BLaER1 treated with 17β-estradiol and CSF1 and Interleukin-3, amounts not matched to agents 10 nM and 100 nM (cell line): Measurements from ENCODE around the gene TMEM170B.

Experiments
- H3K27ac ChIP-seq, 11 experiments: shearing (Covaris generic); formaldehyde crosslinking; 2 replicates each; pipeline ENCODE4 v1.8.1; 2022
- H3K27me3 ChIP-seq, 11 experiments: shearing (Covaris generic); formaldehyde crosslinking; 2 replicates each; pipeline ENCODE4 v1.8.1; 2022
- H3K36me3 ChIP-seq, 11 experiments: shearing (Covaris generic); formaldehyde crosslinking; 2 replicates each; pipeline ENCODE4 v1.8.1; 2022
- H3K4me1 ChIP-seq, 10 experiments: shearing (Covaris generic); formaldehyde crosslinking; 2 replicates each; pipeline ENCODE4 v1.8.1; 2022
- H3K4me2 ChIP-seq, 11 experiments: shearing (Covaris generic); formaldehyde crosslinking; 2 replicates each; pipeline ENCODE4 v1.8.1; 2022
- H3K4me3 ChIP-seq, 10 experiments: shearing (Covaris generic); formaldehyde crosslinking; 2 replicates each; pipeline ENCODE4 v1.8.1; 2022
- H3K9ac ChIP-seq, 11 experiments: shearing (Covaris generic); formaldehyde crosslinking; 2 replicates each; pipeline ENCODE4 v1.8.1; 2022
- H3K9me3 ChIP-seq, 11 experiments: shearing (Covaris generic); formaldehyde crosslinking; replicated peaks in 1 of 11; 2 replicates each; pipeline ENCODE4 v1.8.1; 2022
- H4K20me1 ChIP-seq, 11 experiments: shearing (Covaris generic); formaldehyde crosslinking; 2 replicates each; pipeline ENCODE4 v1.8.1; 2022
- Cebpa-rat ChIP-seq, 11 experiments: shearing (Covaris generic); IDR thresholded peaks; 2 replicates each; pipeline ENCODE4 v1.8.1; 2022

TMEM170B gene

GRCh38 chr6:11609324-11610071, 71.9 kb downstream of the TMEM170B start:
- H3K4me2 ChIP-seq, result peak overlapping the region; percentile 10 to 84 (median 71); a peak in 21 of 22 replicates
- H3K4me1 ChIP-seq, result peaks cover 26 to 53% (median 36%) of the 10 kb centered on the region in 10 experiments
- no peaks in the 10 kb centered on the region for H4K20me1 ChIP-seq
- H3K9ac ChIP-seq, result no peak overlapping the region
- no peak overlapping the region for H3K27ac ChIP-seq
- H3K27me3 ChIP-seq, result no peaks in the 10 kb centered on the region
- no peaks in the 10 kb centered on the region for H3K9me3 ChIP-seq
- H3K4me3 ChIP-seq, result no peak overlapping the region
- no peak for TF ChIP-seq Cebpa-rat (IDR thresholded peaks at IDR 0.05)
- no peaks in the 10 kb centered on the region for H3K36me3 ChIP-seq

- H3K4me2 ChIP-seq, result no peak overlapping the region
- no peaks in the 10 kb centered on the region for H3K9me3 ChIP-seq
- H3K27ac ChIP-seq, result no peak overlapping the region
- TF ChIP-seq Cebpa-rat (IDR thresholded peaks at IDR 0.05), result no peak
- H4K20me1 ChIP-seq, result no peaks in the 10 kb centered on the region
- no peak overlapping the region for H3K9ac ChIP-seq
- H3K4me3 ChIP-seq, result no peak overlapping the region
- H3K4me1 ChIP-seq, result peaks cover 16 to 35% (median 24%) of the 10 kb centered on the region in 10 experiments
- no peaks in the 10 kb centered on the region for H3K36me3 ChIP-seq
- H3K27me3 ChIP-seq, result no peaks in the 10 kb centered on the region
Measured at GRCh38 chr6:11613336-11613735, 75.8 kb downstream of the TMEM170B start.

DNA sequence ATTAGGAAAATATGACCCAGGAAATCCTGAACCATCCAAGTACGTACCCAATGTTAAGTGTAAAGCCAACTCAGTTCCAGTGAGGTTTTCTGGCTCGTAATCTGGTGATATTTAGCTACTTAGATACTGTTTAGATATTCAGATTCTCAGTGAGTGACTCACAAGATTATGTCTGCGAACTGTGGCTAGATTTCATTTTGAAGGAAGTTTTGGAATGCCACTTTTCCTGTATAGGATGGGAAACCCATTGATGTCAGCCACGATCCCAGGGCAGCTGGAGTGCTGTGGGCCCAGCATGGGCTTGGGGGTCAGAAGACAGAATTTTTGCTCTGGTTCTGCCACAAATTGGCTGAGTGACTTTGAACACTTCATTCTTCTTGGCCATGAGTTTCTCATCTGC, 76.3 kb downstream of the TMEM170B start:
- peaks cover 16 to 34% (median 24%) of the 10 kb centered on the region in 10 experiments for H3K4me1 ChIP-seq
- TF ChIP-seq Cebpa-rat (IDR thresholded peaks at IDR 0.05), result no peak

GRCh38 chr6:11614534-11615213, 77.1 kb downstream of the TMEM170B start:
- Histone ChIP-seq H3K4me2 (no peak overlapping the region), H3K4me3 (no peak overlapping the region)

More for the DNA sequence above, 76.3 kb downstream of the TMEM170B start:
- H3K4me3 ChIP-seq, result no peak overlapping the region
- no peak overlapping the region for H3K27ac ChIP-seq
- no peaks in the 10 kb centered on the region for H3K27me3 ChIP-seq
- no peak overlapping the region for H3K9ac ChIP-seq
- H4K20me1 ChIP-seq, result no peaks in the 10 kb centered on the region
- no peak overlapping the region for H3K4me2 ChIP-seq
- H3K36me3 ChIP-seq, result no peaks in the 10 kb centered on the region
- H3K9me3 ChIP-seq, result no peaks in the 10 kb centered on the region

DNA sequence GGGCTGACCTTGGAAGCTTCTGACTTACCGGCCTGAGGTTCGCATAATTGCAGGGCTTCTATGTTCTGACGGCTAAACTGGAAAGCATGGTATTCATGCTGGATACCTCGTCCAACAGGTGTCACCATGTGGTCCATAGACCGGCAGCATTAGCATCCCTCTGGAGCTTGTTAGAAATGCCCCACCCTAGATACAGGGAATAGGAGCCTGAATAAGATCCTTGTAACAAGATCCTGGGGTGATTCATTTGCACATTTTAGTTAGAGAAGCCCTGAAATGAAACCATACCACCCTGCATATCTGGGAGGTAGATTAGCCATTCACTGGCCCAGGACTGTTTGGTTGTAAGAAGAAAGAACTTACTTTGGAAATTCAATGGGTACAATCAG, 77.7 kb downstream of the TMEM170B start:
- H3K4me3 ChIP-seq, result no peak overlapping the region
- H4K20me1 ChIP-seq, result no peaks in the 10 kb centered on the region
- H3K4me1 ChIP-seq, result peaks cover 9 to 21% (median 11%) of the 10 kb centered on the region in 10 experiments
- H3K27me3 ChIP-seq, result no peaks in the 10 kb centered on the region
- no peak overlapping the region for H3K4me2 ChIP-seq
- no peak overlapping the region for H3K9ac ChIP-seq
- H3K27ac ChIP-seq, result no peak overlapping the region
- H3K36me3 ChIP-seq, result no peaks in the 10 kb centered on the region
- no peak for TF ChIP-seq Cebpa-rat (IDR thresholded peaks at IDR 0.05)
- H3K9me3 ChIP-seq, result no peaks in the 10 kb centered on the region

More at GRCh38 chr6:11614534-11615213, 77.1 kb downstream of the TMEM170B start:
- H3K4me1 ChIP-seq, result peaks cover 12 to 26% (median 16%) of the 10 kb centered on the region in 10 experiments
- no peak for TF ChIP-seq Cebpa-rat (IDR thresholded peaks at IDR 0.05)
- no peak overlapping the region for H3K9ac ChIP-seq
- H3K27ac ChIP-seq, result no peak overlapping the region
- H3K36me3 ChIP-seq, result no peaks in the 10 kb centered on the region
- no peaks in the 10 kb centered on the region for H4K20me1 ChIP-seq
- H3K27me3 ChIP-seq, result no peaks in the 10 kb centered on the region
- no peaks in the 10 kb centered on the region for H3K9me3 ChIP-seq

- H3K4me2 ChIP-seq, result no peak overlapping the region
- H3K9me3 ChIP-seq, result no peaks in the 10 kb centered on the region
- H3K27me3 ChIP-seq, result no peaks in the 10 kb centered on the region
- no peak overlapping the region for H3K4me3 ChIP-seq
- H3K9ac ChIP-seq, result no peak overlapping the region
- no peak for TF ChIP-seq Cebpa-rat (IDR thresholded peaks at IDR 0.05)
- H3K36me3 ChIP-seq, result no peaks in the 10 kb centered on the region
- H3K4me1 ChIP-seq, result peaks cover 0 to 20% (median 10%) of the 10 kb centered on the region in 10 experiments; a peak in 15 of 20 replicates
- H3K27ac ChIP-seq, result no peak overlapping the region
- H4K20me1 ChIP-seq, result no peaks in the 10 kb centered on the region
Measured at GRCh38 chr6:11616200-11616611, 78.7 kb downstream of the TMEM170B start.

DNA sequence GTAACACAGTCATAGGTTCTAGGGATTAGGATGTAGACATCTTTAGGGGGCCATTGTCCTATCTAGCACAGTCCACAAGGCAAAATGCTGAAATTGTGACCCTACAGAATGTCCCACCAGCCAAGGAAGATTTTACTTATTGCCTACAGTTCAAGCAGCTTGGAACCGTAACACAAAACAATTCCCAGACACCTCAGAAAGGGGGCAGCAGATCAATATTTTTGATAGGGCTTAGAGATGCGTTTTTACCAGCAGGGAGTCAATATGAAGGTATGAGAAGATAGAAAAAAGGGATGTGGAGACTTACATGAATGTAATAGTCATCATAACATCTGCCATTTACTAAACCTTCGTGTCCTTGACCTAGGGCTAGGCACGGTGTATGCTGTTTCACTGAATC, 81.0 kb downstream of the TMEM170B start:
- Histone ChIP-seq H3K27me3 (no peaks in the 10 kb centered on the region), H3K4me2 (no peak overlapping the region), H3K36me3 (no peaks in the 10 kb centered on the region), H3K27ac (no peak overlapping the region), H3K9ac (no peak overlapping the region), H3K9me3 (no peaks in the 10 kb centered on the region), H3K4me1 (peaks cover 0 to 15% (median 12%) of the 10 kb centered on the region in 10 experiments; a peak in 14 of 20 replicates), H4K20me1 (no peaks in the 10 kb centered on the region), H3K4me3 (no peak overlapping the region)
- no peak for TF ChIP-seq Cebpa-rat (IDR thresholded peaks at IDR 0.05)

GRCh38 chr6:11621119-11621518, 83.6 kb downstream of the TMEM170B start:
- peaks cover 0 to 11% (median 5%) of the 10 kb centered on the region in 11 experiments; a peak in 9 of 22 replicates for H3K9me3 ChIP-seq
- H3K9ac ChIP-seq, result no peak overlapping the region
- no peaks in the 10 kb centered on the region for H4K20me1 ChIP-seq
- peak overlapping the region in 9 of 11 experiments; percentile 20 to 72 (median 47); a peak in 14 of 22 replicates for H3K4me2 ChIP-seq
- no peak overlapping the region for H3K4me3 ChIP-seq
- no peaks in the 10 kb centered on the region for H3K27me3 ChIP-seq
- H3K27ac ChIP-seq, result no peak overlapping the region
- H3K36me3 ChIP-seq, result no peaks in the 10 kb centered on the region
- H3K4me1 ChIP-seq, result peaks cover 0 to 15% (median 12%) of the 10 kb centered on the region in 10 experiments; a peak in 14 of 20 replicates
- TF ChIP-seq Cebpa-rat (IDR thresholded peaks at IDR 0.05), result no peak

DNA sequence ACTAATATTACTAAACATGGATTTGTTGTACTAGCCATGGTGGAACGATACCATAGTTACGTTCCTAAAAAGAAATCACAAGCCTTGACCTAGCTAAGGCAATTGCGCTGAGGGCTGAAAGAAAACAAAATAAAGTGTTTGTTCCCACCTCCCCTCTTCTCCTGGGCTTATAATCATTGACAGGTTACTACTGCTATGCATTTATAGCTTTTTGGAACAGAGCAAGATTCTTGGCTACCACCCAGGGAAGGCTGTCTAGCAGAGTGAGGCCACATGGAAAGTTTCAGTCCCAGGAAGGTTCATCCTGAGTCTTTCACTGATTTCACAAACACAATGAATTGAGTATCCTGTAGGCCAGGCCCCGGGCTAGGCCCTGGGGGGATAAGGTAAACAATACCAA, 84.6 kb downstream of the TMEM170B start:
- no peak overlapping the region for H3K4me2 ChIP-seq
- no peak overlapping the region for H3K4me3 ChIP-seq
- no peaks in the 10 kb centered on the region for H3K36me3 ChIP-seq
- H3K27ac ChIP-seq, result no peak overlapping the region
- H3K9me3 ChIP-seq, result peaks cover 0 to 11% (median 5%) of the 10 kb centered on the region in 11 experiments; a peak in 9 of 22 replicates
- H3K9ac ChIP-seq, result no peak overlapping the region
- H3K4me1 ChIP-seq, result peaks cover 0 to 20% (median 17%) of the 10 kb centered on the region in 10 experiments; a peak in 16 of 20 replicates
- H3K27me3 ChIP-seq, result no peaks in the 10 kb centered on the region
- no peak for TF ChIP-seq Cebpa-rat (IDR thresholded peaks at IDR 0.05)
- no peaks in the 10 kb centered on the region for H4K20me1 ChIP-seq
